Suprapubic skin (tissue), 4 donors: ENCODE data around the gene STN1.

ENCODE experiments used
- CTCF ChIP-seq, 2 donors: fragments of 200-600 bp in 1 of 2; fragments of 450-650 bp in 1 of 2; sonication (generic) in 1 of 2; IDR thresholded peaks; one replicate each; pipeline ENCODE4 v1.5.1; 2016 to 2019; ENCODE audit warnings: antibody characterized with exemption in 2 of 2, mild to moderate bottlenecking in 1 of 2, moderate library complexity in 1 of 2
- EP300 ChIP-seq: sonication (generic); formaldehyde crosslinking; IDR thresholded peaks from one replicate; pipeline ENCODE4 v1.6.1; 2017; ENCODE audit warnings: antibody characterized with exemption
- POLR2A ChIP-seq, 2 donors: fragments of 450-650 bp; IDR thresholded peaks; one replicate each; pipeline ENCODE4 v1.6.1; 2017; ENCODE audit warnings: antibody characterized with exemption in 2 of 2, mild to moderate bottlenecking in 2 of 2, moderate library complexity in 2 of 2
- POLR2AphosphoS5 ChIP-seq, 3 donors: sonication (generic); formaldehyde crosslinking; IDR thresholded peaks; one replicate each; pipeline ENCODE4 v1.6.1; 2017; ENCODE audit warnings: antibody characterized with exemption in 3 of 3

- TF ChIP-seq CTCF (IDR thresholded peaks at IDR 0.05) (no peak), POLR2AphosphoS5 (IDR thresholded peaks at IDR 0.05) (no peak), POLR2A (IDR thresholded peaks at IDR 0.05) (no peak), EP300 (no peak)
Measured at GRCh38 chr10:103854265-103854685, 63.7 kb downstream of the STN1 start.
